ENCODE data around the gene OSBPL9. TPM values are rescaled to one million over a fixed set of nuclear protein-coding genes. Genes with fewer than 3 reads are reported as not detected.

The OSBPL9 gene
- total RNA-seq, 2 experiments from 2014 or later, result 51.1 to 56.1 TPM

DNA sequence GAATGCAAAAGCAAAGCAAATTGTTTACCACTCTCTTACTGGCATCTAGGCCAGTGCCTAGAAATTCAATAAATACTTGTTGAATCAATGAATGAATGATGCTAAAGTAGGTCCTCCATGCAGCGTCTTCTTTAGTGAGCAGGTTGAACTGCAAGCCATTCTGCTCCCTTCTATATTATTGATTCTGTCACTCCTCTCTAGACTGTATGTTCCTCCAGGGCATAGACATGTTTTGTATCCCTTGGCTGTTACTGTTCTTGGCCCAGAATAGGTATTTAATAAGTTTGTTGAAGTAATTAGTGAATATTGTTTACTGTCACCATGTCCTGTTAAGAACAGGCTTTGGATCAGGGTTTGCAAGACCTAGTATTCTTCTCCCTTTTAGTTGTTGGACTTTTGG is 43.7 kb downstream of the OSBPL9 start:
- no peak overlapping the region for H3K27ac Mint-ChIP-seq

DNA sequence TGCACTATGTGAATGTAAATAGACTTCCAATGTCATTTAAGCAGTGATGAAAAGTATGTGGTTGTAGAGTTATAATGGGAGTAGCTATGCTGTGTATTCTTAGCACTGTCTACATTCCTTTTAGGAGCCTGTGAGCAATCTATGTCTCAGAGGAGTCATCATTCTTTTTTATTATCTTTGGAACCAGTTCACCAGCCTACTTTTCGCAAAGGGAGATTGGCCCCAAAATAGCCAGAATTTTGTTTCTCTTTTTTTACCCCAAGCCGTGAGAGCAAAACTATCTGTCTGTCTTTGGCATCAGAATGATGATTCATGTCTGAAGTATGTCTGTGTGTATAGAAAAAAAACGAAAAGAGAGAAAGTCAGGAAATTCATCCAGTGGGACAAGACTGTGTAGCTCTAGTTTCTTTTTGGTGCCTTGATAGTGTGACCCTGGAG is 44.2 kb downstream of the OSBPL9 start:
- Mint-ChIP-seq H3K27ac (no peak overlapping the region), H3K4me1 (ENCODE audit: low read depth) (no peaks in the 10 kb centered on the region), H3K9me3 (no peaks in the 10 kb centered on the region), H3K36me3 (ENCODE audit: low read depth) (no peaks in the 10 kb centered on the region), H3K27me3 (no peaks in the 10 kb centered on the region), H3K4me3 (no peak overlapping the region)
- ChIA-PET CTCF (no interaction called here), POLR2A (interaction anchor here (0.9 kb wide), 1 partner anchor 183 kb away, joined by 4 read pairs; no protein-coding TSS in a partner anchor)
- intact Hi-C loops (cut with micrococcal nuclease), result no loop called here
- DNase-seq (no peak), ATAC-seq (no peak)
- TF ChIP-seq, protein P1, sequence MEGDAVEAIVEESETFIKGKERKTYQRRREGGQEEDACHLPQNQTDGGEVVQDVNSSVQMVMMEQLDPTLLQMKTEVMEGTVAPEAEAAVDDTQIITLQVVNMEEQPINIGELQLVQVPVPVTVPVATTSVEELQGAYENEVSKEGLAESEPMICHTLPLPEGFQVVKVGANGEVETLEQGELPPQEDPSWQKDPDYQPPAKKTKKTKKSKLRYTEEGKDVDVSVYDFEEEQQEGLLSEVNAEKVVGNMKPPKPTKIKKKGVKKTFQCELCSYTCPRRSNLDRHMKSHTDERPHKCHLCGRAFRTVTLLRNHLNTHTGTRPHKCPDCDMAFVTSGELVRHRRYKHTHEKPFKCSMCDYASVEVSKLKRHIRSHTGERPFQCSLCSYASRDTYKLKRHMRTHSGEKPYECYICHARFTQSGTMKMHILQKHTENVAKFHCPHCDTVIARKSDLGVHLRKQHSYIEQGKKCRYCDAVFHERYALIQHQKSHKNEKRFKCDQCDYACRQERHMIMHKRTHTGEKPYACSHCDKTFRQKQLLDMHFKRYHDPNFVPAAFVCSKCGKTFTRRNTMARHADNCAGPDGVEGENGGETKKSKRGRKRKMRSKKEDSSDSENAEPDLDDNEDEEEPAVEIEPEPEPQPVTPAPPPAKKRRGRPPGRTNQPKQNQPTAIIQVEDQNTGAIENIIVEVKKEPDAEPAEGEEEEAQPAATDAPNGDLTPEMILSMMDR (IDR thresholded peaks at IDR 0.05), result no peak

More for the DNA sequence above, 43.7 kb downstream of the OSBPL9 start:
- H3K27me3 Mint-ChIP-seq, result no peaks in the 10 kb centered on the region
- H3K4me1 Mint-ChIP-seq (ENCODE audit: low read depth), result no peaks in the 10 kb centered on the region
- H3K4me3 Mint-ChIP-seq, result no peak overlapping the region
- ChIA-PET CTCF (no interaction called here), POLR2A (no interaction called here)
- no peaks in the 10 kb centered on the region for H3K9me3 Mint-ChIP-seq
- ATAC-seq (no peak), DNase-seq (no peak)
- no peaks in the 10 kb centered on the region for H3K36me3 Mint-ChIP-seq (ENCODE audit: low read depth)
- intact Hi-C loops (cut with micrococcal nuclease), result no loop called here
- TF ChIP-seq, protein P1 (IDR thresholded peaks at IDR 0.05), result no peak

DNA sequence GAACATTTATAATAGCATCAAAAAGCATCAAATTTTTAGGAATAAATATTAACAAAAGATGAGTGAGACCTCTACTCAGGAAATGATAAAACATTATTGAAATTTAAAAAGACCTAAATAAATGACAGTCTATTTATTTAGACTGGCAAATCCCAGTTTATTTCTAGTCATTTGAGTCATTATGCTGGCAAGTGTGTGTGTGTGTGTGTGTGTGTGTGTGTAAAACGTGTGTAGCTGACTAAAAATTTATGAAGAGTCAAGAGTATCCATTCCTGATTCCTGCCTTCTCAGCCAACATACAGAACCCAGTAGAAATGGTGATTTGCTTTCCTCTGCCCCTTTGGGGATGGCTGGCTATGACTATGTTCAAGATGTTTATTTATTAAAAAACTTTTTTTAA is 46.2 kb downstream of the OSBPL9 start:
- CTCF ChIA-PET, result no interaction called here
- no peak overlapping the region for H3K4me3 Mint-ChIP-seq
- no peak for DNase-seq
- intact Hi-C loops (cut with micrococcal nuclease), result no loop called here
- TF ChIP-seq, protein P1 (IDR thresholded peaks at IDR 0.05), result no peak
- POLR2A ChIA-PET, result no interaction called here
- no peaks in the 10 kb centered on the region for H3K27me3 Mint-ChIP-seq
- no peak for ATAC-seq
- H3K27ac Mint-ChIP-seq, result no peak overlapping the region
- H3K36me3 Mint-ChIP-seq (ENCODE audit: low read depth), result no peaks in the 10 kb centered on the region
- no peaks in the 10 kb centered on the region for H3K9me3 Mint-ChIP-seq
- no peaks in the 10 kb centered on the region for H3K4me1 Mint-ChIP-seq (ENCODE audit: low read depth)

DNA sequence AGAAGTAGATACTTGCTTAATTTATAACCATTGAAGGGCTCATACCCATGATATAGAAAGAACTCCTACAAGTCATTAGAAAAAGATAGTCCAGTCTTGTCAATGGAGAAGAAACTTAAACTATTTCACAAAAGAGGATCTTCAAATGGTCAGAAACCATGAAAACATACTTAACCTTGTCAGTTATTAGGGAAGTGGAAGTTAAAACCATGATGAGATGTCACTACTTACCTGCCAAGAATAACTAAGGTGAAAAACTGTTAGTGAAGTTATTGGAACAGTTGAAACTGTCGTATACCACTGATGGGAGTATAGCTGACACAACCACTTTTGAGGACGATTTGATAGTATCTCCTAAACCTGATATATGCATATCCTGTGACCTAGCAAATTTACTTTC is 46.8 kb downstream of the OSBPL9 start:
- ATAC-seq (no peak), DNase-seq (no peak)
- TF ChIP-seq, protein P1 (IDR thresholded peaks at IDR 0.05), result no peak
- ChIA-PET CTCF (interaction anchor here (1.0 to 1.4 kb wide), 2 partner anchors 14 to 105 kb away, joined by 3 read pairs; no protein-coding TSS in a partner anchor), POLR2A (no interaction called here)
- intact Hi-C loops (cut with micrococcal nuclease), result no loop called here
- Mint-ChIP-seq H3K9me3 (no peaks in the 10 kb centered on the region), H3K36me3 (ENCODE audit: low read depth) (no peaks in the 10 kb centered on the region), H3K27me3 (no peaks in the 10 kb centered on the region), H3K27ac (no peak overlapping the region), H3K4me3 (no peak overlapping the region), H3K4me1 (ENCODE audit: low read depth) (no peaks in the 10 kb centered on the region)

DNA sequence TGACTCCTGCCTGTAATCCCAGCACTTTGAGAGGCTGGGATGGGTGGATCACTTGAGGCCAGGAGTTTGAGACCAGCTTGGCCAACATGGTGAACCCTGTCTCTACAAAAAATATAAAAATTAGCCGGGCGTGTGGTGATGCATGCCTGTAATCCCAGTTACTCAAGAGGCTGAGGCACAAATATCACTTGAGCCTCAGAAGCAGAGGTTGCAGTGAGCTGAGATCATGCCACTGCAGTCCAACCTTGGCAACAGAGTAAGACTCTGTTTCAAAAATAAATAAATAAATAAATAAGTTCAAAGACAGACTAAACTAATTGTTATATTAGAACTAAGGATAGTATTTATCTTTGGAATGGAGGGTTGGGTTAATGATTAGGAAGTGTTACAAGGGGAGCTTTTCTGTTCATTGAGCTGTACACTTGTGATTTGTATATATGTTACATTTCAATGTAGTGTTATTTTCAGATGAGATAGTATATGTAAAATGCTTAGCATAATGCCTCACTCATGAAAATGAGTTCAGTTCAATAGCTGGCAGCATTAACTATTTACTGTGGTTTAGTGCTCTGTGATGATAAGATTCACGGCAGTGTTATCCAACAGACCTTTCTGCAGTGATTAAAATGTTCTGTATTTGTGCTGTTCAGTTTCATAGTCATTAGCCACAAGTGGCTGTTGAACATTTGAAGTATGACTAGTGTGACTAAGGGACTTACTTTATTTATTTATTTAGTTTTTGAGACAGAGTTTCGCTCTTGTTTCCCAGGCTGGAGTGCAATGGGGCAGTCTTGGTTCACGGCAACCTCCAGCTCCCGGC is 47.7 kb downstream of the OSBPL9 start:
- Mint-ChIP-seq H3K36me3 (ENCODE audit: low read depth) (no peaks in the 10 kb centered on the region), H3K27ac (no peak overlapping the region), H3K9me3 (no peaks in the 10 kb centered on the region), H3K4me3 (no peak overlapping the region), H3K27me3 (no peaks in the 10 kb centered on the region), H3K4me1 (ENCODE audit: low read depth) (no peaks in the 10 kb centered on the region)
- DNase-seq (no peak), ATAC-seq (no peak)
- TF ChIP-seq, protein P1 (IDR thresholded peaks at IDR 0.05), result no peak
- intact Hi-C loops (cut with micrococcal nuclease), result no loop called here
- CTCF ChIA-PET, result interaction anchor here (1.0 to 1.4 kb wide), 2 partner anchors 13 to 104 kb away, joined by 3 read pairs; no protein-coding TSS in a partner anchor
- POLR2A ChIA-PET, result no interaction called here

All from activated CD8-positive, alpha-beta T cell treated with anti-CD3 and anti-CD28 coated beads for 36 hours (primary cell).